IMR-90 (cell line): ENCODE data around the gene B4GALT5. TPM values are rescaled to one million over a fixed set of nuclear protein-coding genes. Genes with fewer than 3 reads are reported as not detected.

Source experiments
- ATAC-seq: fragments of 200-7000 bp; cut with Tn5 transposase; 2 replicates; pipeline ENCODE4 v1.9.1; 2020; ENCODE audit warnings: low read depth, mild to moderate bottlenecking, moderate library complexity
- BruUV-seq: library from RNA; stranded (reverse); fragments of 400-500 nt; replicated peaks from 2 replicates; lab custom pipeline; 2021; lab: Mats Ljungman, UMichigan
- CTCF ChIA-PET: fragments of 300-600 bp; formaldehyde crosslinking; extraction: SDS; loops from one replicate; lab custom pipeline; 2021; ENCODE audit warnings: antibody characterized with exemption; lab: Yijun Ruan, JAX
- POLR2A ChIA-PET: fragments of 300-600 bp; sonication (Branson Sonifier 250); formaldehyde crosslinking; loops from one replicate; lab custom pipeline; 2022; ENCODE audit warnings: antibody characterized with exemption; ENCODE audit not compliant: unreplicated experiment; lab: Charles Lee
- DNase-seq: peaks from one replicate; pipeline ENCODE4 v3.0.0; 2013
- H2AFZ ChIP-seq: replicated peaks from 2 replicates; pipeline ENCODE3; 2013; ENCODE audit warnings: low read length, mild to moderate bottlenecking; ENCODE audit not compliant: poor library complexity
- H2AK5ac ChIP-seq: 2 replicates; pipeline ENCODE4 v1.6.1; 2013; ENCODE audit warnings: low read depth, low read length, inconsistent platforms
- H2AK9ac ChIP-seq: replicated peaks from 2 replicates; pipeline ENCODE3; 2013; ENCODE audit warnings: mild to moderate bottlenecking, low read depth, low read length, moderate library complexity; ENCODE audit not compliant: poor library complexity
- H2BK120ac ChIP-seq: 2 replicates; pipeline ENCODE4 v1.6.1; 2013; ENCODE audit warnings: low read depth, low read length, inconsistent platforms
- H2BK15ac ChIP-seq: 3 replicates; pipeline ENCODE4 v1.6.1; 2013; ENCODE audit warnings: low read depth, low read length, inconsistent platforms
- H2BK20ac ChIP-seq: 2 replicates; pipeline ENCODE4 v1.6.1; 2013; ENCODE audit warnings: low read depth, mild to moderate bottlenecking, inconsistent platforms, low read length, moderate library complexity
- H2BK5ac ChIP-seq: 2 replicates; pipeline ENCODE4 v1.6.1; 2013; ENCODE audit warnings: mild to moderate bottlenecking, low read depth, low read length, inconsistent platforms; ENCODE audit not compliant: poor library complexity, severe bottlenecking
- H3K14ac ChIP-seq: replicated peaks from 2 replicates; pipeline ENCODE4 v1.6.1; 2013; ENCODE audit warnings: low read depth, low read length, inconsistent platforms
- H3K18ac ChIP-seq: 2 replicates; pipeline ENCODE4 v1.6.1; 2013; ENCODE audit warnings: low read depth, low read length, control low read depth
- H3K23ac ChIP-seq: 2 replicates; pipeline ENCODE4 v1.6.1; 2013; ENCODE audit warnings: low read depth, low read length, inconsistent platforms
- H3K27ac ChIP-seq: 2 replicates; pipeline ENCODE4 v1.5.1; 2013; ENCODE audit warnings: mild to moderate bottlenecking, control low read depth, low read length; ENCODE audit not compliant: insufficient read depth
- H3K27me3 ChIP-seq: 2 replicates; pipeline ENCODE4 v1.6.1; 2013; ENCODE audit warnings: low read length; ENCODE audit not compliant: control insufficient read depth, insufficient read depth
- H3K36me3 ChIP-seq: 2 replicates; pipeline ENCODE4 v1.6.1; 2013; ENCODE audit warnings: low read length, mixed read lengths; ENCODE audit not compliant: control insufficient read depth, insufficient read depth
- H3K4ac ChIP-seq: 2 replicates; pipeline ENCODE4 v1.6.1; 2013; ENCODE audit warnings: low read depth, low read length, inconsistent platforms
- H3K4me1 ChIP-seq: 2 replicates; pipeline ENCODE4 v1.6.1; 2013; ENCODE audit warnings: low read length, mixed read lengths; ENCODE audit not compliant: control insufficient read depth, insufficient read depth
- H3K4me2 ChIP-seq: 2 replicates; pipeline ENCODE4 v1.6.1; 2013; ENCODE audit warnings: low read depth, mild to moderate bottlenecking, control low read depth, low read length, moderate library complexity
- H3K4me3 ChIP-seq: 2 replicates; pipeline ENCODE4 v1.5.1; 2013; ENCODE audit warnings: low read depth, mild to moderate bottlenecking, control low read depth, low read length, moderate library complexity; ENCODE audit not compliant: insufficient read depth
- H3K56ac ChIP-seq: 2 replicates; pipeline ENCODE4 v1.6.1; 2013; ENCODE audit warnings: low read length, inconsistent platforms; ENCODE audit not compliant: insufficient read depth; ENCODE audit errors: extremely low read depth
- H3K79me1 ChIP-seq, 2 experiments: 2 replicates each; pipeline ENCODE4 v1.6.1; 2013; ENCODE audit warnings: low read length in 2 of 2, inconsistent platforms in 1 of 2, low read depth in 1 of 2
- H3K9ac ChIP-seq: 2 replicates; pipeline ENCODE4 v1.6.1; 2013; ENCODE audit warnings: low read depth, low read length, control low read depth
- H3K9me1 ChIP-seq: 2 replicates; pipeline ENCODE4 v1.6.1; 2013; ENCODE audit warnings: low read length, inconsistent platforms; ENCODE audit not compliant: insufficient read depth
- H3K9me3 ChIP-seq: 2 replicates; pipeline ENCODE4 v1.6.1; 2013; ENCODE audit warnings: low read length; ENCODE audit not compliant: control insufficient read depth, insufficient read depth
- H4K20me1 ChIP-seq: 2 replicates; pipeline ENCODE4 v1.6.1; 2013; ENCODE audit warnings: low read length, inconsistent platforms; ENCODE audit not compliant: insufficient read depth
- H4K5ac ChIP-seq: 2 replicates; pipeline ENCODE4 v1.6.1; 2013; ENCODE audit warnings: mild to moderate bottlenecking, low read depth, low read length, control low read depth
- H4K8ac ChIP-seq, 2 experiments: 2 replicates each; pipeline ENCODE4 v1.6.1; 2013; ENCODE audit warnings: low read depth in 2 of 2, low read length in 2 of 2, control low read depth in 1 of 2, inconsistent platforms in 1 of 2
- H4K91ac ChIP-seq: 2 replicates; pipeline ENCODE4 v1.6.1; 2013; ENCODE audit warnings: low read depth, low read length, inconsistent platforms; ENCODE audit not compliant: insufficient read depth
- MAFK ChIP-seq: IDR thresholded peaks from 2 replicates; pipeline ENCODE4 v1.6.1; 2012; ENCODE audit warnings: low read depth, low read length, improper control_type of control experiment
- MAZ ChIP-seq: IDR thresholded peaks from 2 replicates; pipeline ENCODE4 v1.6.1; 2012; ENCODE audit warnings: low read depth, mild to moderate bottlenecking, low read length, improper control_type of control experiment, moderate library complexity, borderline replicate concordance
- NFE2L2 ChIP-seq: fragments of 150-350 bp; IDR thresholded peaks from 2 replicates; pipeline ENCODE4 v1.6.1; 2016; ENCODE audit warnings: low read depth, mild to moderate bottlenecking, low read length
- POLR2A ChIP-seq: IDR thresholded peaks from 2 replicates; pipeline ENCODE4 v1.6.1; 2012; ENCODE audit warnings: mild to moderate bottlenecking, low read depth, low read length
- RAD21 ChIP-seq: IDR thresholded peaks from 2 replicates; pipeline ENCODE4 v1.6.1; 2012; ENCODE audit warnings: low read length, improper control_type of control experiment
- RCOR1 ChIP-seq: IDR thresholded peaks from 2 replicates; pipeline ENCODE4 v1.6.1; 2012; ENCODE audit warnings: mild to moderate bottlenecking, low read length, improper control_type of control experiment; ENCODE audit not compliant: insufficient replicate concordance
- SMC3 ChIP-seq: fragments of 150-350 bp; IDR thresholded peaks from 2 replicates; pipeline ENCODE4 v1.6.1; 2016; ENCODE audit warnings: low read depth, mild to moderate bottlenecking, antibody characterized with exemption, low read length, moderate library complexity
- WGBS, 2 experiments: methylation state at CpG; one replicate each; pipeline versions ENCODE4 v1.1.5 to v1.1.7; 2013; ENCODE audit warnings: missing lambda C conversion rate in 2 of 2; ENCODE audit not compliant: insufficient read length in 1 of 2; ENCODE audit errors: extremely low coverage in 2 of 2; 5-methylcytosine and 5-hydroxymethylcytosine counted together
- dilution Hi-C: fragments of 300-500 bp; cut with HindIII; formaldehyde crosslinking; loops from one replicate; pipeline ENCODE4 v1.14.3; 2018; ENCODE audit warnings: low sequenced_read_pairs; ENCODE audit not compliant: unreplicated experiment
- in situ Hi-C: fragments of 300-500 bp; cut with MboI; formaldehyde crosslinking; loops from 3 replicates; pipeline ENCODE4 v1.14.3; 2019; ENCODE audit warnings: low sequenced_read_pairs, inconsistent platforms, mixed read lengths
- intact Hi-C: fragments of 100-400 bp; cut with micrococcal nuclease; formaldehyde crosslinking; loops from 2 replicates; pipeline ENCODE4 v1.10.0; 2022
- polyA plus RNA-seq, 3 experiments: library from polyadenylated mRNA; depleted of rRNA; stranded (reverse); fragments of >200 nt; gene quantifications; 2 replicates each; pipeline ENCODE4 v1.2.3, GENCODE V29; 2012; ENCODE audit warnings: low replicate concordance in 1 of 3
- total RNA-seq: library from RNA; depleted of rRNA; stranded (reverse); fragments of >200 nt; gene quantifications from 2 replicates; pipeline ENCODE4 v1.2.3, GENCODE V29; 2012
- TF ChIP-seq, protein P1 (sequence below): conservative IDR thresholded peaks from 2 replicates; pipeline ENCODE4 v1.5.1; 2012; ENCODE audit warnings: mild to moderate bottlenecking, low read depth, low read length, improper control_type of control experiment
- TF ChIP-seq, protein P2 (sequence below): fragments of 150-350 bp; IDR thresholded peaks from 2 replicates; pipeline ENCODE4 v1.6.1; 2016; ENCODE audit warnings: low read depth, mild to moderate bottlenecking, low read length, moderate library complexity, borderline replicate concordance

The B4GALT5 gene
- total and polyA plus RNA-seq, 2 of the 4 experiments (the other 2 are of a cell fraction): 11.3 to 20.4 TPM

DNA sequence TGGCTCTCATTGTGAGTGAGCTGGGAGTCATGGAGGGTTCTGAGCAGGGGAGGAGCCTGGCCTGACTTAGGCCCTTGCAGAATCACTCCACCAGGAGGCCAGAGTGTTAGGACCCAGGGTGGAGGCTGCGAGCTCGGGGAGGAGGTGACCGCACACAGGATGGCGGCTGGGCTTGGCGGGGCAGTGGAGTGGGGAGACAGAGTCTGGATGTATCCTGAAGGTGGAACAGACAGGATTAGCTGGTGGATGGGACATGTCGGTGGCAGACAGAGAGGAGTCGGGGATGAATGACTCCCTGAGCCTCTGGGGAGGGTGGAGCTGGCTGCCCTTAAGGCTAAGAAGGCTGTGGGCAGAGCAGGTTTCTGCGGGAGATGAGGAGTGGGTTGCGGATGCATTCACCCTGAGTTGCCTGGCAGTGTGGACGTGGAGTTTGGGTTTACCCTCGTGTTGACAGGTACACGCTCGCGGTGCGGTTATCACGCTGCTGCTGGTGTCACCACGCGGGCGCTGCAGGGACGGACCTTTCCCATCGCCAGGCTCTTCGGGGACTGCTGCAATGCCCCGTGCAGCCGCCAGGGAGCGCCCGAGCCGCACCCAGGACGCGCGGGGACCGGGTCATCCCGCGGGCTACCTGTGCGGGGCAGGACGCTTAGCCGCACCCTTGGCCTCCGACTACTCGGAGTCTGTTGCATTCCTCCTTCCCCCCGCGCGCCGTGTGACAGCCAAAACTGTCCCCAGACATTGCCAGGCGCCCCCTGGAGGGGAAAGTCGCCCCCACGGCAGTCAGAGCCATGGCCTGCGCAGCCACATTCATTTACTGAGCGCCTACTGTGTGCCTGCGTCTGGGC is 102.8 kb downstream of the B4GALT5 start (continued):
- TF ChIP-seq RCOR1 (no peak), MAZ (no peak; the same call in 1 of the 2 replicates)

DNA sequence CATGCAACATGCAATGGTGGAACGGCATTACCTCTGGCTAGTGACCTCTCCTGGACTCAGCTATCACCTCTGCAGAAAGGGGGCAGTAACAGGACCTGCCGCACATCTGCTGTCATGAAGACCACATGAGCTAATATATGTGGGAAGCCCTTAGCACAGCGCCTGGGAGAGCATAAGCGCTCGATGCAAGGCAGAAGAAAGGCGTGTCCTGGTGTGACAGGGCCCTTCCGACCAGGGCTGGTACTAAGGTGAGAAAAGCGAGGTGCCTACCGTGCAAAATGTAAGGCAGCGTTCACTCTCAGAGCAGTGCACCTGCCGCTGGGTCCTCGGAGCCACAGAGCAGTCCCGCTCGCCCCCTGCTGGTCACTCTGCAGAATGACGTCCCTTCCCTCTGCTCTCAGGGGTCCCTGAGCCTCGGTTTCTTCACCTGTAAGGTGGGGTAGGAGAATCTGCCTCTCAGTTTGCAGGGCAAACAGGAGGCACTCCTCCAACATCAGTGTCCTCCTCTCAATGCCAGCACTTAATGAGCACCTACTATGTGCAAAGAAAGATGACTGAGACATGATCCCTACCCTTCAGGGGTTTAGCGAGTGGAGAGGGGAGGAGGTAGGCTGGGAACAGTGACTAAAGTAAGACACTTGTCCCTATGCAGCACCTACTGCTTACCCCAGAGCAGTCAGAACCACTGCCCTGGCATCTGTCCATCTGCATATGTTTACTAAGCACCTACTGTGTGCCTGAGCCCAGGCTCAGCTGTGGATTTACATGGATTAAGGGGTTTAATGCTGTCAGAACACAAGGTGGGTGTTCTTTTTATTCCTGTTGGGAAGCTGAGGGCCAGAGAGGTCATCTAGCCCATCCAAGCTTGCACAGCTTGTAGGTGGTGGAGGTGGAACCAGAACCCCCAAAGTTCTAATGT is 104.7 kb downstream of the B4GALT5 start:
- H3K27me3 ChIP-seq: peaks cover 6% of the 10 kb centered on the region; the same call in 1 of the 2 replicates
- no peak overlapping the region for H4K91ac ChIP-seq
- H2BK120ac ChIP-seq: no peak overlapping the region
- no peak overlapping the region for H3K4ac ChIP-seq
- TF ChIP-seq MAZ (no peak), MAFK (no peak), NFE2L2 (no peak), RAD21 (peak; percentile 97), POLR2A (0 out of 2 replicates have a peak, but pooled peaks have one; percentile 34), SMC3 (peak; percentile 97), RCOR1 (no peak)
- TF ChIP-seq, protein P1, sequence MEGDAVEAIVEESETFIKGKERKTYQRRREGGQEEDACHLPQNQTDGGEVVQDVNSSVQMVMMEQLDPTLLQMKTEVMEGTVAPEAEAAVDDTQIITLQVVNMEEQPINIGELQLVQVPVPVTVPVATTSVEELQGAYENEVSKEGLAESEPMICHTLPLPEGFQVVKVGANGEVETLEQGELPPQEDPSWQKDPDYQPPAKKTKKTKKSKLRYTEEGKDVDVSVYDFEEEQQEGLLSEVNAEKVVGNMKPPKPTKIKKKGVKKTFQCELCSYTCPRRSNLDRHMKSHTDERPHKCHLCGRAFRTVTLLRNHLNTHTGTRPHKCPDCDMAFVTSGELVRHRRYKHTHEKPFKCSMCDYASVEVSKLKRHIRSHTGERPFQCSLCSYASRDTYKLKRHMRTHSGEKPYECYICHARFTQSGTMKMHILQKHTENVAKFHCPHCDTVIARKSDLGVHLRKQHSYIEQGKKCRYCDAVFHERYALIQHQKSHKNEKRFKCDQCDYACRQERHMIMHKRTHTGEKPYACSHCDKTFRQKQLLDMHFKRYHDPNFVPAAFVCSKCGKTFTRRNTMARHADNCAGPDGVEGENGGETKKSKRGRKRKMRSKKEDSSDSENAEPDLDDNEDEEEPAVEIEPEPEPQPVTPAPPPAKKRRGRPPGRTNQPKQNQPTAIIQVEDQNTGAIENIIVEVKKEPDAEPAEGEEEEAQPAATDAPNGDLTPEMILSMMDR: peak; percentile 93
- TF ChIP-seq, protein P2, sequence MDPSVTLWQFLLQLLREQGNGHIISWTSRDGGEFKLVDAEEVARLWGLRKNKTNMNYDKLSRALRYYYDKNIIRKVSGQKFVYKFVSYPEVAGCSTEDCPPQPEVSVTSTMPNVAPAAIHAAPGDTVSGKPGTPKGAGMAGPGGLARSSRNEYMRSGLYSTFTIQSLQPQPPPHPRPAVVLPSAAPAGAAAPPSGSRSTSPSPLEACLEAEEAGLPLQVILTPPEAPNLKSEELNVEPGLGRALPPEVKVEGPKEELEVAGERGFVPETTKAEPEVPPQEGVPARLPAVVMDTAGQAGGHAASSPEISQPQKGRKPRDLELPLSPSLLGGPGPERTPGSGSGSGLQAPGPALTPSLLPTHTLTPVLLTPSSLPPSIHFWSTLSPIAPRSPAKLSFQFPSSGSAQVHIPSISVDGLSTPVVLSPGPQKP: no peak
- H3K9me1 ChIP-seq: no peaks in the 10 kb centered on the region
- H3K9ac ChIP-seq: no peak overlapping the region
- ChIA-PET CTCF (interaction anchor here (0.5 to 1.9 kb wide), 11 partner anchors 13 to 264 kb away, joined by 3 to 24 read pairs (median 3); no protein-coding TSS in a partner anchor), POLR2A (no interaction called here)
- no peak overlapping the region for H4K5ac ChIP-seq
- peaks cover 12% of the 10 kb centered on the region for H3K4me1 ChIP-seq
- no peak overlapping the region for H2BK15ac ChIP-seq
- H3K4me3 ChIP-seq: no peak overlapping the region
- H3K9me3 ChIP-seq: no peaks in the 10 kb centered on the region
- H2BK20ac ChIP-seq: no peak overlapping the region
- no peak overlapping the region for H2AK5ac ChIP-seq
- no peaks in the 10 kb centered on the region for H4K20me1 ChIP-seq
- WGBS, 2 experiments: 1% methylated on average over 10 of the region's 17 CpGs; no CpG with 5 or more reads in 1 of the 2 experiments
- H3K56ac ChIP-seq: no peak overlapping the region
- dilution Hi-C loops (no loop called here), intact Hi-C loops (loop anchor here (1.0 kb wide), 2 partner anchors 68 to 275 kb away; no protein-coding TSS in a partner anchor), in situ Hi-C loops (loop anchor here (5.0 to 25.0 kb wide), 3 partner anchors 67 to 478 kb away; no protein-coding TSS in a partner anchor)
- no peak overlapping the region for H3K14ac ChIP-seq
- peak overlapping the region; percentile 87 for H2AK9ac ChIP-seq
- peak overlapping the region; percentile 60 for H2AFZ ChIP-seq
- H3K27ac ChIP-seq: no peak overlapping the region
- no peak overlapping the region for H3K23ac ChIP-seq
- no peak overlapping the region for H2BK5ac ChIP-seq
- no peak overlapping the region for H4K8ac ChIP-seq
- no peaks in the 10 kb centered on the region for H3K79me1 ChIP-seq
- no peak overlapping the region for H3K18ac ChIP-seq
- ATAC-seq: peak; percentile 75
- no peaks in the 10 kb centered on the region for H3K36me3 ChIP-seq
- no peak overlapping the region for H3K4me2 ChIP-seq
- BruUV-seq: no TSS peak
- no peak for DNase-seq
